ENCODE results near the gene HS3ST3A1. TPM values are rescaled to one million over a fixed set of nuclear protein-coding genes. Genes with fewer than 3 reads are reported as not detected.

The HS3ST3A1 gene
- total RNA-seq, 1 experiment from 2014 or later, result 3.4 TPM

- Histone ChIP-seq H4K5ac (ENCODE audit: insufficient read length, low read depth, low read length) (no peak overlapping the region), H3K27me3 (ENCODE audit: insufficient read depth, low read length) (no peaks in the 10 kb centered on the region), H2BK20ac (ENCODE audit: low read depth, low read length, poor library complexity, severe bottlenecking) (no peak overlapping the region), H3K23me2 (ENCODE audit: insufficient read length, low read depth, low read length, poor library complexity, severe bottlenecking) (no peaks in the 10 kb centered on the region), H2AFZ (ENCODE audit: low read length) (no peak overlapping the region), H3K79me2 (ENCODE audit: insufficient read depth, low read length) (no peaks in the 10 kb centered on the region), H3K23ac (ENCODE audit: insufficient read length, low read depth, low read length) (no peak overlapping the region), H2BK15ac (ENCODE audit: low read depth, low read length) (no peak overlapping the region), H3K56ac (ENCODE audit: insufficient read length, low read depth, low read length) (no peak overlapping the region), H4K8ac (replicated peaks; ENCODE audit: insufficient read length, low read depth, low read length) (no peak overlapping the region), H3K4me1 (ENCODE audit: insufficient read depth, low read length) (peaks cover 2% of the 10 kb centered on the region; the same call in 1 of the 2 replicates), H4K20me1 (ENCODE audit: control insufficient read depth, insufficient read depth, insufficient read length) (no peaks in the 10 kb centered on the region), H2BK120ac (ENCODE audit: low read depth, low read length, poor library complexity, severe bottlenecking) (no peak overlapping the region), H3K18ac (ENCODE audit: insufficient read length, low read depth, low read length) (no peak overlapping the region), H3K9ac (ENCODE audit: extremely low read depth, insufficient read length, low read length) (no peak overlapping the region), H4K91ac (ENCODE audit: insufficient read length, low read depth, low read length) (no peak overlapping the region), H3K4me2 (ENCODE audit: insufficient read depth, insufficient read length, low read length) (no peak overlapping the region), H2BK12ac (ENCODE audit: insufficient read length, low read depth, low read length) (no peak overlapping the region), H3K27ac (ENCODE audit: insufficient read length, low read depth, low read length) (no peak overlapping the region), H3T11ph (ENCODE audit: low read length) (no peak overlapping the region), H3K79me1 (ENCODE audit: insufficient read depth, low read depth, low read length, poor library complexity, severe bottlenecking) (no peaks in the 10 kb centered on the region), H3K4ac (ENCODE audit: low read depth, low read length) (no peak overlapping the region), H3K9me3 (ENCODE audit: control insufficient read depth, low read depth, low read length) (no peaks in the 10 kb centered on the region), H3K14ac (ENCODE audit: insufficient read depth, low read length) (no peak overlapping the region), H2BK5ac (ENCODE audit: insufficient read length, low read length) (no peak overlapping the region), H2AK5ac (ENCODE audit: insufficient read length, low read length) (no peak overlapping the region)
- peaks cover 0 to 4% (median 4%) of the 10 kb centered on the region in 3 experiments; a peak in 4 of 7 replicates for H3K36me3 Mint-ChIP-seq (ENCODE audit: insufficient read depth in 1 of 3, low read depth in 3 of 3)
- WGBS (ENCODE audit: extremely low coverage, insufficient read length, low lambda C conversion rate), result no CpG with 5 or more reads among the region's 3 CpGs
- no peaks in the 10 kb centered on the region; a peak in 1 of 5 replicates for H3K9me3 Mint-ChIP-seq
- H3K27me3 Mint-ChIP-seq (ENCODE audit: low read depth), result no peaks in the 10 kb centered on the region
- no peak for DNase-seq
- no peak overlapping the region for H3K4me3 Mint-ChIP-seq
- no peak overlapping the region for H3K27ac Mint-ChIP-seq
- no peak for TF ChIP-seq CTCF (conservative IDR thresholded peaks at IDR 0.05)
- peaks cover 14 to 16% of the 10 kb centered on the region in 2 experiments for H3K4me1 Mint-ChIP-seq
Measured at GRCh38 chr17:13584701-13585080, 17.0 kb downstream of the HS3ST3A1 start.
